SK-N-SH (cell line): ENCODE results near the gene BMP5. TPM values are rescaled to one million over a fixed set of nuclear protein-coding genes. Genes with fewer than 3 reads are reported as not detected.

Experiments used
- CTCF ChIA-PET: fragments of 300-600, 350-600 bp; formaldehyde crosslinking; extraction: SDS; loops from one replicate; lab custom pipeline; 2021; lab: Yijun Ruan, JAX
- POLR2A ChIA-PET: fragments of 350-600 bp; sonication (Branson Sonifier 250); formaldehyde crosslinking; extraction: SDS; loops from one replicate; lab custom pipeline; 2020; ENCODE audit warnings: antibody characterized with exemption, inconsistent platforms; lab: Yijun Ruan, JAX
- DNase-seq: peaks from one replicate; pipeline ENCODE4 v3.0.0; 2012
- H2AFZ ChIP-seq: fragments of 200-600 bp; sonication (generic); 2 replicates; pipeline ENCODE4 v1.8.1; 2016; ENCODE audit warnings: antibody characterized with exemption, mild to moderate bottlenecking, low read depth
- H3F3A ChIP-seq: fragments of 200-600 bp; sonication (generic); replicated peaks from 2 replicates; pipeline ENCODE3; 2016; ENCODE audit warnings: antibody characterized with exemption, mild to moderate bottlenecking; ENCODE audit not compliant: insufficient read depth
- H3K27ac ChIP-seq, 2 experiments: fragments of 200-500 bp in 1 of 2; fragments of 200-600 bp in 1 of 2; sonication (Bioruptor generic) in 1 of 2; sonication (generic), shearing (Covaris generic) in 1 of 2; 2 replicates each; pipeline versions ENCODE4 v1.5.1 to v1.6.1; 2014 to 2016; ENCODE audit warnings: low read depth in 2 of 2, inconsistent platforms in 1 of 2, low read length in 1 of 2, mild to moderate bottlenecking in 1 of 2, mixed read lengths in 1 of 2
- H3K27me3 ChIP-seq: fragments of 200-600 bp; sonication (generic), shearing (Covaris generic); 2 replicates; pipeline ENCODE4 v1.6.1; 2016; ENCODE audit warnings: mixed run types; ENCODE audit not compliant: insufficient read depth
- H3K36me3 ChIP-seq, 2 experiments: fragments of 200-500 bp in 1 of 2; fragments of 200-600 bp in 1 of 2; sonication (Bioruptor generic) in 1 of 2; sonication (generic) in 1 of 2; replicated peaks in 1 of 2; 2 replicates each; pipeline versions ENCODE3 to v1.5.1; 2014 to 2016; ENCODE audit warnings: low read length in 1 of 2, mild to moderate bottlenecking in 1 of 2; ENCODE audit not compliant: insufficient read depth in 2 of 2, control insufficient read depth in 1 of 2
- H3K4me1 ChIP-seq, 2 experiments: fragments of 200-500 bp in 1 of 2; fragments of 200-600 bp in 1 of 2; sonication (Bioruptor generic) in 1 of 2; sonication (generic), shearing (Covaris generic) in 1 of 2; 2 replicates each; pipeline versions ENCODE4 v1.5.1 to v1.6.1; 2014 to 2016; ENCODE audit warnings: low read depth in 1 of 2, low read length in 1 of 2, mixed run types in 1 of 2; ENCODE audit not compliant: insufficient read depth in 2 of 2, control insufficient read depth in 1 of 2
- H3K4me2 ChIP-seq: fragments of 200-600 bp; sonication (generic), shearing (Covaris generic); 2 replicates; pipeline ENCODE4 v1.6.1; 2017; ENCODE audit warnings: mixed run types
- H3K4me3 ChIP-seq, 2 experiments: fragments of 200-500 bp in 1 of 2; fragments of 200-600 bp in 1 of 2; sonication (Bioruptor generic) in 1 of 2; sonication (generic), shearing (Covaris generic) in 1 of 2; 2 replicates each; pipeline versions ENCODE4 v1.5.1 to v1.8.1; 2014 to 2016; ENCODE audit warnings: low read depth in 2 of 2, inconsistent platforms in 1 of 2, low read length in 1 of 2, mild to moderate bottlenecking in 1 of 2, mixed read lengths in 1 of 2, moderate library complexity in 1 of 2
- H3K79me2 ChIP-seq: fragments of 200-600 bp; sonication (generic); 2 replicates; pipeline ENCODE4 v1.8.1; 2017; ENCODE audit warnings: mild to moderate bottlenecking; ENCODE audit not compliant: insufficient read depth
- H3K9ac ChIP-seq: fragments of 200-600 bp; sonication (generic); 2 replicates; pipeline ENCODE4 v1.6.1; 2017; ENCODE audit warnings: mixed run types
- H3K9me2 ChIP-seq: fragments of 200-600 bp; sonication (generic); 2 replicates; pipeline ENCODE4 v1.6.1; 2017; ENCODE audit warnings: mixed run types
- H3K9me3 ChIP-seq: fragments of 200-600 bp; sonication (generic); 2 replicates; pipeline ENCODE4 v1.6.1; 2017; ENCODE audit warnings: mixed run types, mild to moderate bottlenecking, moderate library complexity
- H4K20me1 ChIP-seq: fragments of 200-600 bp; sonication (generic); 2 replicates; pipeline ENCODE4 v1.6.1; 2017; ENCODE audit warnings: mild to moderate bottlenecking, mixed run types; ENCODE audit not compliant: insufficient read depth
- CHD2 ChIP-seq: fragments of 150-350 bp; IDR thresholded peaks from 2 replicates; pipeline ENCODE4 v1.6.1; 2018; ENCODE audit warnings: low read length; ENCODE audit not compliant: partially characterized antibody
- EZH2phosphoT487 ChIP-seq: fragments of 200-600 bp; sonication (generic); IDR thresholded peaks from 2 replicates; pipeline ENCODE4 v1.6.1; 2017; ENCODE audit warnings: low read depth, mixed run types, mild to moderate bottlenecking, antibody characterized with exemption, moderate library complexity, borderline replicate concordance
- FOSL2 ChIP-seq: IDR thresholded peaks from 2 replicates; pipeline ENCODE4 v1.4.0; 2012; ENCODE audit warnings: low read depth, mild to moderate bottlenecking, moderate library complexity, borderline replicate concordance
- JUND ChIP-seq: IDR thresholded peaks from 2 replicates; pipeline ENCODE4 v1.4.0; 2012
- POLR2AphosphoS5 ChIP-seq: IDR thresholded peaks from 2 replicates; pipeline ENCODE4 v1.6.1; 2012; ENCODE audit warnings: low read depth, low read length
- RCOR1 ChIP-seq: fragments of 150-350 bp; IDR thresholded peaks from 2 replicates; pipeline ENCODE4 v1.6.1; 2017; ENCODE audit warnings: antibody characterized with exemption, low read length
- RFX5 ChIP-seq: IDR thresholded peaks from 2 replicates; pipeline ENCODE4 v1.6.1; 2012; ENCODE audit warnings: mild to moderate bottlenecking, improper control_type of control experiment, low read length
- RXRA ChIP-seq: IDR thresholded peaks from 2 replicates; pipeline ENCODE4 v1.4.0; 2012; ENCODE audit warnings: low read depth, mild to moderate bottlenecking, borderline replicate concordance
- SIN3A ChIP-seq: IDR thresholded peaks from 2 replicates; pipeline ENCODE4 v1.6.1; 2012; ENCODE audit warnings: low read depth, mild to moderate bottlenecking, low read length, moderate library complexity, borderline replicate concordance
- TAF1 ChIP-seq: IDR thresholded peaks from 2 replicates; pipeline ENCODE4 v1.6.1; 2012; ENCODE audit warnings: low read depth, mild to moderate bottlenecking, low read length, moderate library complexity, borderline replicate concordance
- TCF12 ChIP-seq: IDR thresholded peaks from 2 replicates; pipeline ENCODE4 v1.4.0; 2012
- TEAD4 ChIP-seq: IDR thresholded peaks from 2 replicates; pipeline ENCODE4 v1.4.0; 2012; ENCODE audit warnings: mild to moderate bottlenecking, borderline replicate concordance; ENCODE audit not compliant: insufficient read depth
- WGBS: methylation state at CpG from one replicate; pipeline ENCODE4 v1.1.6; 2017; ENCODE audit warnings: low lambda C conversion rate; 5-methylcytosine and 5-hydroxymethylcytosine counted together
- polyA plus RNA-seq, 3 experiments: library from polyadenylated mRNA; depleted of rRNA; stranded (reverse); fragments of >200 nt; gene quantifications; 2 replicates each; pipeline ENCODE4 v1.2.3, GENCODE V29; 2012
- TF ChIP-seq, protein P1 (sequence below): IDR thresholded peaks from 2 replicates; pipeline ENCODE4; 2012
- TF ChIP-seq, protein P2 (sequence below): IDR thresholded peaks from 2 replicates; pipeline ENCODE4 v1.4.0; 2012; ENCODE audit warnings: low read depth, borderline replicate concordance
- TF ChIP-seq, protein P3 (sequence below): fragments of 200-600 bp; sonication (generic); IDR thresholded peaks from 2 replicates; pipeline ENCODE4 v1.6.1; 2017; ENCODE audit warnings: antibody characterized with exemption, mild to moderate bottlenecking, moderate library complexity

Gene BMP5
- polyA plus RNA-seq, 1 of the 3 experiments (the other 2 are of a cell fraction): 0.05 TPM

DNA sequence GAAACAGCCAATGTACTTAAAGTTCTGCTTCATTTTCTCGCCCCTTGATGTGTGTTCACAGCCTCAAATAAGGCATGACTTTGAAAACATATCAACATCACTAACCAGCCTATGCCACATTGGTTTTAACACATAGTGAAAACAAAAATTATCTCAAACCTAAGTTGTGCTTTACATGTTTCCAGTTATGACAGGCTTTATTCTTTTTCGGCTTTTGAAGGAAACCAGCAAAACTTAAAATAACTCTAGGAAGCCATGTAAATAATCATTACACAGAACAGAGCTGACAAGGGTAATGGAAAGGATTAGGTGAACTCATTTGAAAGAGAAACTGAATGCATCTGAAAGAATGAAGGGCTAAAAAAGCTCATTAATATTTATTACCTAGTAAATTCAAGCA, 42.1 kb downstream of the BMP5 start:
- CTCF ChIA-PET: interaction anchor here (0.9 kb wide), 1 partner anchor 335 kb away, joined by 3 read pairs; no protein-coding TSS in a partner anchor
- Histone ChIP-seq H3K9me3 (no peaks in the 10 kb centered on the region), H3K27ac (no peak overlapping the region), H3K4me1 (no peaks in the 10 kb centered on the region; a peak in 1 of 4 replicates), H3K4me2 (no peak overlapping the region), H3F3A (no peaks in the 10 kb centered on the region), H3K36me3 (no peaks in the 10 kb centered on the region), H3K9ac (no peak overlapping the region), H2AFZ (no peak overlapping the region), H4K20me1 (no peaks in the 10 kb centered on the region), H3K27me3 (no peaks in the 10 kb centered on the region), H3K79me2 (no peaks in the 10 kb centered on the region), H3K4me3 (no peak overlapping the region), H3K9me2 (no peaks in the 10 kb centered on the region)
- DNase-seq: no peak
- no peak for TF ChIP-seq TCF12
- TF ChIP-seq RFX5: no peak
- no peak for TF ChIP-seq POLR2AphosphoS5
- no peak for TF ChIP-seq EZH2phosphoT487
- TF ChIP-seq SIN3A: no peak
- no peak for TF ChIP-seq JUND
- no peak for TF ChIP-seq TAF1
- TF ChIP-seq TEAD4: no peak
- TF ChIP-seq, protein P1, sequence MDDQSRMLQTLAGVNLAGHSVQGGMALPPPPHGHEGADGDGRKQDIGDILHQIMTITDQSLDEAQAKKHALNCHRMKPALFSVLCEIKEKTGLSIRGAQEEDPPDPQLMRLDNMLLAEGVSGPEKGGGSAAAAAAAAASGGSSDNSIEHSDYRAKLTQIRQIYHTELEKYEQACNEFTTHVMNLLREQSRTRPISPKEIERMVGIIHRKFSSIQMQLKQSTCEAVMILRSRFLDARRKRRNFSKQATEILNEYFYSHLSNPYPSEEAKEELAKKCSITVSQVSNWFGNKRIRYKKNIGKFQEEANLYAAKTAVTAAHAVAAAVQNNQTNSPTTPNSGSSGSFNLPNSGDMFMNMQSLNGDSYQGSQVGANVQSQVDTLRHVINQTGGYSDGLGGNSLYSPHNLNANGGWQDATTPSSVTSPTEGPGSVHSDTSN: no peak
- no peak for TF ChIP-seq FOSL2
- TF ChIP-seq CHD2: no peak
- TF ChIP-seq RCOR1: no peak
- TF ChIP-seq, protein P2, sequence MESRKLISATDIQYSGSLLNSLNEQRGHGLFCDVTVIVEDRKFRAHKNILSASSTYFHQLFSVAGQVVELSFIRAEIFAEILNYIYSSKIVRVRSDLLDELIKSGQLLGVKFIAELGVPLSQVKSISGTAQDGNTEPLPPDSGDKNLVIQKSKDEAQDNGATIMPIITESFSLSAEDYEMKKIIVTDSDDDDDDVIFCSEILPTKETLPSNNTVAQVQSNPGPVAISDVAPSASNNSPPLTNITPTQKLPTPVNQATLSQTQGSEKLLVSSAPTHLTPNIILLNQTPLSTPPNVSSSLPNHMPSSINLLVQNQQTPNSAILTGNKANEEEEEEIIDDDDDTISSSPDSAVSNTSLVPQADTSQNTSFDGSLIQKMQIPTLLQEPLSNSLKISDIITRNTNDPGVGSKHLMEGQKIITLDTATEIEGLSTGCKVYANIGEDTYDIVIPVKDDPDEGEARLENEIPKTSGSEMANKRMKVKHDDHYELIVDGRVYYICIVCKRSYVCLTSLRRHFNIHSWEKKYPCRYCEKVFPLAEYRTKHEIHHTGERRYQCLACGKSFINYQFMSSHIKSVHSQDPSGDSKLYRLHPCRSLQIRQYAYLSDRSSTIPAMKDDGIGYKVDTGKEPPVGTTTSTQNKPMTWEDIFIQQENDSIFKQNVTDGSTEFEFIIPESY: no peak
- TF ChIP-seq RXRA: no peak
- TF ChIP-seq, protein P3, sequence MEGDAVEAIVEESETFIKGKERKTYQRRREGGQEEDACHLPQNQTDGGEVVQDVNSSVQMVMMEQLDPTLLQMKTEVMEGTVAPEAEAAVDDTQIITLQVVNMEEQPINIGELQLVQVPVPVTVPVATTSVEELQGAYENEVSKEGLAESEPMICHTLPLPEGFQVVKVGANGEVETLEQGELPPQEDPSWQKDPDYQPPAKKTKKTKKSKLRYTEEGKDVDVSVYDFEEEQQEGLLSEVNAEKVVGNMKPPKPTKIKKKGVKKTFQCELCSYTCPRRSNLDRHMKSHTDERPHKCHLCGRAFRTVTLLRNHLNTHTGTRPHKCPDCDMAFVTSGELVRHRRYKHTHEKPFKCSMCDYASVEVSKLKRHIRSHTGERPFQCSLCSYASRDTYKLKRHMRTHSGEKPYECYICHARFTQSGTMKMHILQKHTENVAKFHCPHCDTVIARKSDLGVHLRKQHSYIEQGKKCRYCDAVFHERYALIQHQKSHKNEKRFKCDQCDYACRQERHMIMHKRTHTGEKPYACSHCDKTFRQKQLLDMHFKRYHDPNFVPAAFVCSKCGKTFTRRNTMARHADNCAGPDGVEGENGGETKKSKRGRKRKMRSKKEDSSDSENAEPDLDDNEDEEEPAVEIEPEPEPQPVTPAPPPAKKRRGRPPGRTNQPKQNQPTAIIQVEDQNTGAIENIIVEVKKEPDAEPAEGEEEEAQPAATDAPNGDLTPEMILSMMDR: no peak
- POLR2A ChIA-PET: interaction anchor here (0.6 kb wide), 1 partner anchor 136 kb away, joined by 4 read pairs; no protein-coding TSS in a partner anchor
- 48% methylated on average over 2 of the region's 2 CpGs for WGBS
